ENCODE data around the gene TMEM107. TPM values are rescaled to one million over a fixed set of nuclear protein-coding genes. Genes with fewer than 3 reads are reported as not detected.

Gene TMEM107
- total RNA-seq, 4 donors from 2014 or later = 11.2 to 18.8 (median 15.5) TPM

DNA sequence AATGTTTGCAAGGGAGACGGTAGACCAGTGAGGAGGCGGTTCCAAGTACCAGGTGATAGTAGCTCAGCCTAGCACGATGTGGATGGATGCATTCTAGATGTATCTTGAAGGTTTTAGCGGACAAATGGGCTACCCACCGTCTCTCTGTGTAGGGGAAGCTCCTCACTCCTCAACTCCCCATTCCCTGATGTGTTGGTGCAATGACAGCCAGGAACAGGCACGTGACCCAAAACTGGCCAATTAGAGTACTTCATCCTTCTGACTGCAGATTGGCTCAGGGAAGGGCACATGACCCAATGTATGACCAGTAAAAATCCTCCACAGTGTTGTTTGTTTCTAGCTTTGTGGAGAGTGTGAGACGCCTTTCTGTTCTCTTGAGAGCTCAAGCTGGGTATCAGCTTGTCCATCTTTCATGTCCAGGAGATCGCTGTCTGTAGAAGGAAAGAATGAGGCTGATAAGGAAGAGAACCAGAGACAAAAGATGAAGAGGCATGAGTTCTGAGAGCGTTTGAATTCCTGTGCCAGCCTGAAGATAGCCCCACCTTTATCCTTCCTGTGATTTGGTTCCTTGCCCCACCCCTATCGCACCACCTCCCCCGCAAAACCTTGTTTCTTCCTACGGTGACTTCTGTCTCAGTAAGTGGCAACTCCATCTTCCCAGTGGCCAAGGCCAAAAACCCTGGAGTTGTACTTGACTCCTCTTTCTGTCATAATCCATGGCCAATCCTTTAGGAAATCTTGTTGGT lies 16.1 kb upstream of the TMEM107 start:
- ATAC-seq = peak; percentile 67

DNA sequence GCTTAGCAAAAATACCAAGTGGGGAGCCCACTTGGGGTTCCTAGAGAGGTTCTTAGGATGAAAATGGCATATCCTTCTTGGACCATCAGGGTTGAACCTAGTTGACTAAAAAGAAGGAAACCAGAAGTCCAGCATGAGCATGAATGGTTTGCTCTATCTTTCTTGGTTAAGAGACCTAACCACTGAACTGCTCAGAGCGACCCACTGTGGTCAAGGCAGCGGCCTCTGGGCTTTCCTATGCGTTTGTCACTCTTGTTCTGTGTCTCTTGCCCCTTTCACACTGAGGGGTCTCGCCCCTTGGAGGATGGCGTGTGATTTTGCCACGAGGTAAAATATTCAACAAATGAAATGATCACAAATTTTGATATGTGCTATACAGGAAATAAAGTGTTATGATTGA lies 14.3 kb upstream of the TMEM107 start:
- Histone ChIP-seq H3K27me3 (no peaks in the 10 kb centered on the region), H3K4me3 (peak overlapping the region in 1 of 2 donors; percentile 77), H3K4me1 (peaks cover 6 to 64% (median 18%) of the 10 kb centered on the region in 3 donors), H3K36me3 (no peaks in the 10 kb centered on the region), H3K9me3 (no peaks in the 10 kb centered on the region), H3K27ac (peak overlapping the region; percentile 10 to 98 (median 96))
- WGBS, 2 donors (ENCODE audit: low coverage in 1 of 2) = 0 to 12% methylated on average over 4 to 5 of the region's 6 CpGs
- TF ChIP-seq POLR2AphosphoS5 (IDR thresholded peaks at IDR 0.05) (no peak), EP300 (IDR thresholded peaks at IDR 0.05) (no peak), POLR2A (IDR thresholded peaks at IDR 0.05) (no peak)
- TF ChIP-seq, protein P1, sequence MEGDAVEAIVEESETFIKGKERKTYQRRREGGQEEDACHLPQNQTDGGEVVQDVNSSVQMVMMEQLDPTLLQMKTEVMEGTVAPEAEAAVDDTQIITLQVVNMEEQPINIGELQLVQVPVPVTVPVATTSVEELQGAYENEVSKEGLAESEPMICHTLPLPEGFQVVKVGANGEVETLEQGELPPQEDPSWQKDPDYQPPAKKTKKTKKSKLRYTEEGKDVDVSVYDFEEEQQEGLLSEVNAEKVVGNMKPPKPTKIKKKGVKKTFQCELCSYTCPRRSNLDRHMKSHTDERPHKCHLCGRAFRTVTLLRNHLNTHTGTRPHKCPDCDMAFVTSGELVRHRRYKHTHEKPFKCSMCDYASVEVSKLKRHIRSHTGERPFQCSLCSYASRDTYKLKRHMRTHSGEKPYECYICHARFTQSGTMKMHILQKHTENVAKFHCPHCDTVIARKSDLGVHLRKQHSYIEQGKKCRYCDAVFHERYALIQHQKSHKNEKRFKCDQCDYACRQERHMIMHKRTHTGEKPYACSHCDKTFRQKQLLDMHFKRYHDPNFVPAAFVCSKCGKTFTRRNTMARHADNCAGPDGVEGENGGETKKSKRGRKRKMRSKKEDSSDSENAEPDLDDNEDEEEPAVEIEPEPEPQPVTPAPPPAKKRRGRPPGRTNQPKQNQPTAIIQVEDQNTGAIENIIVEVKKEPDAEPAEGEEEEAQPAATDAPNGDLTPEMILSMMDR (IDR thresholded peaks at IDR 0.05) = no peak
- ATAC-seq = no peak

More for the DNA sequence above, 16.1 kb upstream of the TMEM107 start:
- no peaks in the 10 kb centered on the region for H3K9me3 ChIP-seq
- H3K36me3 ChIP-seq = no peaks in the 10 kb centered on the region
- peak overlapping the region; percentile 47 to 87 (median 80) for H3K27ac ChIP-seq
- peak overlapping the region; percentile 18 to 37 for H3K4me3 ChIP-seq
- 7 to 15% methylated on average over 9 to 11 of the region's 12 CpGs for WGBS, 2 donors (ENCODE audit: low coverage in 1 of 2)
- TF ChIP-seq POLR2A (IDR thresholded peaks at IDR 0.05) = peak; percentile 45 to 59
- no peak for TF ChIP-seq EP300 (IDR thresholded peaks at IDR 0.05)
- TF ChIP-seq POLR2AphosphoS5 (IDR thresholded peaks at IDR 0.05) = peak; percentile 69
- peaks cover 6 to 49% (median 18%) of the 10 kb centered on the region in 3 donors for H3K4me1 ChIP-seq
- H3K27me3 ChIP-seq = no peaks in the 10 kb centered on the region

DNA sequence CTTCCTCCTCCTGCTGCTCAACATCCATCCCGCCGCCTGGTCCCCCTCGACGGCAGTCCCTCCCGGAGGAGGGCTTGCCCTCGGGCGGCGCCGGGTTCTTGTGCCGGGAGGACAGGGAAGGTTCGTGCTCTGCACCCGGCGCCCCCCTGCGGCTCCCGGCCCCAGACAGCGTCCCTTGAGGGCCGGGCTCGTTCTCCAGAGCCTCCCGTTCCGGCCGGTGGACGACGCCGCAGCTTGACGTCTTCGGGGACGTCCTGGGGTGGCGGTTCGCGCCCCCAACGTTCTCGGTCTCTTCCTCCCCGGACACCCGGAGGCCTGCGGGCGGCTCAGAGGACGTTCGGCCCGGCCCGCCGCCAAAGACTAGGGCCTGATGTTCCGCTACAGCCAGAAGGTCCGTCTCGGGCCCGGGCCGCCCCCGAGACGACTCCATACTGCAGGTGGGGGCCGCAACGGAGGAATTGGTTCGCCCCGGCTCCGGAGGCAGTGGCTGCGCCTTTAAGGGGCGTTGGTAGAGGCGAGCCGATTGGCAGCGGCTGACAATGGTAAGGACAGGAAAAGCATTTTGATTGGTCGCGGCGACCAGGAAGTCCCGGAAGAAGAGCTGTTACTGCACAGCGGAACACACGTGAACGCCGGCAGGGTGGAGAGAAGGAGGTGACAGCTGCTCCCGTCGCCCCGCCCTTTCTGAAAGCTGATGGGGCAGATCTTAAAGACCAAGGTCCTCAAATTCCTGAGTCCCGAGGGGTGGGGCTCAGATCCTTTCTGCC lies 13.7 kb upstream of the TMEM107 start, which contains the start of gene BORCS6:
Gene BORCS6, minus strand, starts transcription at position 470 of the 767 bp plus-strand sequence. Its CDS starts 40 bp downstream, at position 430.
- no peaks in the 10 kb centered on the region for H3K36me3 ChIP-seq
- TF ChIP-seq EP300 (IDR thresholded peaks at IDR 0.05) = no peak
- peak; percentile 67 to 71 for TF ChIP-seq POLR2A (IDR thresholded peaks at IDR 0.05)
- TF ChIP-seq, protein P1 (IDR thresholded peaks at IDR 0.05) = peak in 2 of 4 experiments; percentile 10 to 33
- peak; percentile 69 for TF ChIP-seq POLR2AphosphoS5 (IDR thresholded peaks at IDR 0.05)
- no peaks in the 10 kb centered on the region for H3K27me3 ChIP-seq
- 0% methylated on average over 11 of the region's 70 CpGs; no CpG with 5 or more reads in 1 of the 2 donors for WGBS, 2 donors (ENCODE audit: low coverage in 1 of 2)
- peak within 1 kb of the TSS; percentile 77 to 78 for H3K4me3 ChIP-seq
- ATAC-seq = peak; percentile 83
- H3K4me1 ChIP-seq = peaks cover 6 to 65% (median 18%) of the 10 kb centered on the region in 3 donors
- no peaks in the 10 kb centered on the region for H3K9me3 ChIP-seq
- peak within 1 kb of the TSS; percentile 86 to 98 (median 96) for H3K27ac ChIP-seq

DNA sequence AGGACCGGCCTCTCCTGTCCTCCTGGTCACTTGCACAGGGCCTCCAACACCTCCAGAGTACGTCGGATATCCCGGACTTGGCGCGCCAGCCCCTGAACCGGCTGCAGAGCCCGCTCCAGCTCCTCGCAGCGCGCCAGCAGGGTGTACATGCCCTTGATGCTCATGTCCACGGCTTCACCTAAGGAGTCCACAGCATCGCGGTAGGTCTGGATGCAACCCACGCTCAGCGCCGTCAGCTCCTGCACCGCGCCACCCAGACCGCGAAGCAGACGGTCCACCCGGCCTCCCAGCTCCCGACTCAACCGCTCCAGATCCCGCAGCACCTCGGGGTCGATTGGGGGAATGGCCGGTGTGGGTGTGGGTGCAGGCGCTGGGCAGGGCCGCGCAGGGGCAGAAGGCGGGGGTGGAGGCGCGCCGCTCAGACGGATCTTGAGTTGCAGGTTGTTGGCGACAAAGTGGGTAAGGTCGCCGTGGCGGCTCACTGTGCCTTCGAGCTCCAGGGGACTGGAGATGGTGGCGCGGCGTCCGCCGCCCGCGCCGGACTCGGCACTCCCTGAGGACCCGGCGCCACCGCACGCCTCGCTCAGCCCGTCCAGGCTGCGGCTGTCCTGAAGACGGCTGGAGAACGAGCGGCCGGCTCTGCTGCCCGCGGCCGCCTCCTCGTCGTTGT lies 13.0 kb upstream of the TMEM107 start:
- Histone ChIP-seq H3K36me3 (no peaks in the 10 kb centered on the region), H3K4me3 (peak overlapping the region; percentile 77 to 78), H3K27ac (peak overlapping the region; percentile 86 to 98 (median 96)), H3K27me3 (no peaks in the 10 kb centered on the region), H3K4me1 (peaks cover 6 to 65% (median 18%) of the 10 kb centered on the region in 3 donors), H3K9me3 (no peaks in the 10 kb centered on the region)
- TF ChIP-seq POLR2A (IDR thresholded peaks at IDR 0.05) = no peak
- TF ChIP-seq, protein P1 (IDR thresholded peaks at IDR 0.05) = no peak
- TF ChIP-seq POLR2AphosphoS5 (IDR thresholded peaks at IDR 0.05) = no peak
- TF ChIP-seq EP300 (IDR thresholded peaks at IDR 0.05) = no peak
- WGBS, 2 donors (ENCODE audit: low coverage in 1 of 2) = no CpG with 5 or more reads among the region's 67 CpGs
- ATAC-seq = no peak
